ENCODE data around the gene IREB2. TPM values are rescaled to one million over a fixed set of nuclear protein-coding genes. Genes with fewer than 3 reads are reported as not detected.

The IREB2 gene
- total RNA-seq, 1 donor from 2014 or later, result 48.7 TPM

- peak; percentile 80 for ATAC-seq
- Histone ChIP-seq H3K4me1 (peaks cover 55% of the 10 kb centered on the region), H3K27me3 (no peaks in the 10 kb centered on the region), H3K36me3 (no peaks in the 10 kb centered on the region), H3K4me3 (no peak overlapping the region), H3K9me3 (no peaks in the 10 kb centered on the region), H3K27ac (no peak overlapping the region)
- intact Hi-C loops (cut with DNase I), result no loop called here
- DNase-seq, result no peak
- TF ChIP-seq CTCF (IDR thresholded peaks at IDR 0.05), result no peak
These were observed 15.4 kb downstream of the IREB2 start for GRCh38 chr15:78453447-78453846.

- no peak for TF ChIP-seq CTCF (IDR thresholded peaks at IDR 0.05)
- Histone ChIP-seq H3K36me3 (no peaks in the 10 kb centered on the region), H3K4me3 (no peak overlapping the region), H3K27me3 (no peaks in the 10 kb centered on the region), H3K9me3 (no peaks in the 10 kb centered on the region), H3K4me1 (peaks cover 41% of the 10 kb centered on the region), H3K27ac (peak overlapping the region; percentile 18)
- no peak for DNase-seq
- peak; percentile 92 for ATAC-seq
- intact Hi-C loops (cut with DNase I), result no loop called here
These were observed 17.0 kb downstream of the IREB2 start for GRCh38 chr15:78454992-78455391.

- DNase-seq (no peak), ATAC-seq (peak; percentile 40)
- no peak for TF ChIP-seq CTCF (IDR thresholded peaks at IDR 0.05)
- Histone ChIP-seq H3K27ac (peak overlapping the region; percentile 18), H3K9me3 (no peaks in the 10 kb centered on the region), H3K27me3 (no peaks in the 10 kb centered on the region), H3K4me1 (peaks cover 38% of the 10 kb centered on the region), H3K4me3 (no peak overlapping the region), H3K36me3 (no peaks in the 10 kb centered on the region)
- intact Hi-C loops (cut with DNase I), result no loop called here
These were observed 17.7 kb downstream of the IREB2 start for GRCh38 chr15:78455749-78456148.

- DNase-seq (no peak), ATAC-seq (no peak)
- Histone ChIP-seq H3K4me3 (no peak overlapping the region), H3K36me3 (no peaks in the 10 kb centered on the region), H3K27me3 (no peaks in the 10 kb centered on the region), H3K27ac (no peak overlapping the region), H3K9me3 (no peaks in the 10 kb centered on the region), H3K4me1 (peaks cover 44% of the 10 kb centered on the region)
- intact Hi-C loops (cut with DNase I), result no loop called here
- TF ChIP-seq CTCF (IDR thresholded peaks at IDR 0.05), result no peak
These were observed 18.4 kb downstream of the IREB2 start for GRCh38 chr15:78456426-78456825.

GRCh38 chr15:78457101-78457500 lies 19.1 kb downstream of the IREB2 start:
- DNase-seq (no peak), ATAC-seq (no peak)
- Histone ChIP-seq H3K27me3 (no peaks in the 10 kb centered on the region), H3K4me3 (no peak overlapping the region), H3K36me3 (no peaks in the 10 kb centered on the region), H3K4me1 (peaks cover 47% of the 10 kb centered on the region), H3K9me3 (no peaks in the 10 kb centered on the region), H3K27ac (no peak overlapping the region)
- no peak for TF ChIP-seq CTCF (IDR thresholded peaks at IDR 0.05)
- intact Hi-C loops (cut with DNase I), result no loop called here

GRCh38 chr15:78460737-78461136 lies 22.7 kb downstream of the IREB2 start:
- ATAC-seq (no peak), DNase-seq (no peak)
- Histone ChIP-seq H3K27ac (no peak overlapping the region), H3K9me3 (no peaks in the 10 kb centered on the region), H3K27me3 (no peaks in the 10 kb centered on the region), H3K36me3 (peaks cover 28% of the 10 kb centered on the region), H3K4me3 (no peak overlapping the region), H3K4me1 (peaks cover 27% of the 10 kb centered on the region)
- intact Hi-C loops (cut with DNase I), result no loop called here
- TF ChIP-seq CTCF (IDR thresholded peaks at IDR 0.05), result no peak

Data from upper lobe of right lung (tissue), 1 donor.